K562 (cell line): ENCODE results near the gene GPT2.
A peak's percentile ranks its signal among the peaks of the same experiment; 100 is the strongest.

Experiments used
- FOS ChIP-seq: IDR thresholded peaks from 3 replicates; pipeline ENCODE4 v1.6.1; 2011; ENCODE audit not compliant: insufficient read length; ENCODE audit errors: extremely low read depth
- HCFC1 ChIP-seq: IDR thresholded peaks from 2 replicates; pipeline ENCODE4 v1.6.1; 2012; ENCODE audit warnings: low read depth, low read length, improper control_type of control experiment
- ZNF408 ChIP-seq: fragments of 250-450 bp; sonication (Bioruptor Pico); IDR thresholded peaks from 2 replicates; pipeline ENCODE4 v1.4.0; 2020; ENCODE audit warnings: low read depth, mild to moderate bottlenecking, moderate library complexity
- ZNF644 ChIP-seq: fragments of 200-800 bp; sonication (Bioruptor generic); IDR thresholded peaks from 2 replicates; pipeline ENCODE4 v1.6.1; 2016; ENCODE audit warnings: low read depth, missing genetic modification characterization, missing compliant biosample characterization
- TF ChIP-seq, protein P1 (sequence below): IDR thresholded peaks from 2 replicates; pipeline ENCODE4 v1.6.1; 2012; ENCODE audit warnings: low read depth, low read length, improper control_type of control experiment, borderline replicate concordance
- TF ChIP-seq, protein P2 (sequence below), 2 experiments: fragments of 450-650 bp in 1 of 2; sonication (generic) in 1 of 2; formaldehyde crosslinking in 1 of 2; IDR thresholded peaks in 1 of 2; conservative IDR thresholded peaks in 1 of 2; 2 replicates each; pipeline versions ENCODE4 v1.6.1 to v1.8.1; 2016 to 2023; ENCODE audit warnings: mild to moderate bottlenecking in 2 of 2, moderate library complexity in 2 of 2, inconsistent platforms in 1 of 2, missing genetic modification reagents in 1 of 2

DNA sequence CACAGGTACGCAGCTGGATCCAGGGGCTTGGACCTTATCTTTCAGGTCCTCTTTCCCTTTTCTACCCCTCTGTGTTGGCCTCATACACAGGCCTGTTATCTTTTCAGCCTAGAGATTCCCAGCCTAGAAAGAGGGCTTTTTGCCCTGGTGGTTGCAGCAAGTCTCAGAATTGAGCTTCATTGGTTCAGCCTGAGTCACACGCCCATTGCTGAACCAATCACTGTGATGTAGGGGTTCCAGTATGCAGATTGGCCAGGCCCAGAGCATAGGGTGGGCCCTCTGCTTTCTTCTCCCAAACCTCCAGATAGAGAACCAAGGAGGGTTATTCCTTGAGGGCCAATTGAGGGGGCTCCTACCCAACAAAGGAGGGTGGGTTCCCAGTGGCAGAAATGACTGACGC lies 32.8 kb downstream of the GPT2 start:
- TF ChIP-seq, protein P1, sequence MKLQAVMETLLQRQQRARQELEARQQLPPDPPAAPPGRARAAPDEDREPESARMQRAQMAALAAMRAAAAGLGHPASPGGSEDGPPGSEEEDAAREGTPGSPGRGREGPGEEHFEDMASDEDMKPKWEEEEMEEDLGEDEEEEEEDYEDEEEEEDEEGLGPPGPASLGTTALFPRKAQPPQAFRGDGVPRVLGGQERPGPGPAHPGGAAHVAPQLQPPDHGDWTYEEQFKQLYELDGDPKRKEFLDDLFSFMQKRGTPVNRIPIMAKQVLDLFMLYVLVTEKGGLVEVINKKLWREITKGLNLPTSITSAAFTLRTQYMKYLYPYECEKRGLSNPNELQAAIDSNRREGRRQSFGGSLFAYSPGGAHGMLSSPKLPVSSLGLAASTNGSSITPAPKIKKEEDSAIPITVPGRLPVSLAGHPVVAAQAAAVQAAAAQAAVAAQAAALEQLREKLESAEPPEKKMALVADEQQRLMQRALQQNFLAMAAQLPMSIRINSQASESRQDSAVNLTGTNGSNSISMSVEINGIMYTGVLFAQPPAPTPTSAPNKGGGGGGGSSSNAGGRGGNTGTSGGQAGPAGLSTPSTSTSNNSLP = no peak
- TF ChIP-seq ZNF644 (tag) = no peak
- no peak for TF ChIP-seq ZNF408 (CRISPR knock-in tag)
- TF ChIP-seq HCFC1 = no peak
- peak; percentile 31 for TF ChIP-seq FOS
- TF ChIP-seq, protein P2, sequence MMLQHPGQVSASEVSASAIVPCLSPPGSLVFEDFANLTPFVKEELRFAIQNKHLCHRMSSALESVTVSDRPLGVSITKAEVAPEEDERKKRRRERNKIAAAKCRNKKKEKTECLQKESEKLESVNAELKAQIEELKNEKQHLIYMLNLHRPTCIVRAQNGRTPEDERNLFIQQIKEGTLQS (IDR thresholded peaks at IDR 0.05) = no peak
- TF ChIP-seq, protein P2 (CRISPR knock-in tag; conservative IDR thresholded peaks at IDR 0.05) = no peak
